Measurements from ENCODE around the gene PGAP6.
"Not testable (repeated sequence)": the region's sequence is repeated elsewhere in the genome, so short reads cannot be mapped to it uniquely, and the experiment has no call there.

Gene PGAP6

DNA sequence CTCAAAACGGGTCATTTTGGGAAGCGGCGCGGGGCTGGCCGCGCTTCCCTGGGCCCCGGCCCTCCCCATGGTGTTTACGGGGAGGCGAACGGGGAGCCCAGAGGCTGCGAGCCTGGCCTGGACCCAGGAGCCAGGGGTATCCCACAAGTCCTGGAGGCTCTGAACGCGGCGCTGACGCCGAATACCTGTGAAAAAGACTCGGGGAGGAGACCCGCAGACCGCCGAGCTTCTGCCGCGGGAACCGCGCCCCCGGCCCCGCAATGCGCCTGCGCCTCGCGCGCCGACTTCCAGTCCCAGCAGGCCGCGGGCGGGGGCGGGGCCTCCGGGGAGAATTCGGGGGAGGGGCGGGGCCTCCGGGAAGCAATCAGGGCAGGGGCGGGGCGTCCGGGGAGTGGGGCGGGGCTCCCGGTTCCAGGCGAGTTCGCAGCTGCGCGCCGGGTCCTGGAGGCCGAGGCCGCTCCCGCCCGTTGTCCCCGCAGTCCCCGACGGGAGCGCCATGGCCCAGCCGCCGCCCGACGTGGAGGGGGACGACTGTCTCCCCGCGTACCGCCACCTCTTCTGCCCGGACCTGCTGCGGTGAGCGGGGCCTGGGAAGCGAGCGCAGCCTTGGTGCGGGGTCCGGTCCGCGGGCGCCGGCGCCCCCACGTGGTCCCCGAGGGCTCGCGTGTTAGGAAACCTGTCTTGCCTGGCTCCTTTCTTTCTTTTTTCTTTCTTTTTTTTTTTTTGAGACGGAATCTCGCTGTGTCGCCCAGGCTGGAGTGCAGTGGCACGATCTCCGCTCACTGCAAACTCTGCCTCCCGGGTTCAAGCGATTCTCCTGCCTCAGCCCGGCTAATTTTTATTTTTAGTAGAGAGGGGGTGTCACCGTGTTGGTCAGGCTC lies 19.9 kb upstream of the PGAP6 start, which contains the start of gene DECR2:
Gene DECR2 (plus strand): TSS at position 418 of the 881 bp plus-strand sequence. CDS start 79 bp downstream, at position 497.
- peak; percentile 99 for DNase-seq (ENCODE audit: low read depth, low spot score)

DNA sequence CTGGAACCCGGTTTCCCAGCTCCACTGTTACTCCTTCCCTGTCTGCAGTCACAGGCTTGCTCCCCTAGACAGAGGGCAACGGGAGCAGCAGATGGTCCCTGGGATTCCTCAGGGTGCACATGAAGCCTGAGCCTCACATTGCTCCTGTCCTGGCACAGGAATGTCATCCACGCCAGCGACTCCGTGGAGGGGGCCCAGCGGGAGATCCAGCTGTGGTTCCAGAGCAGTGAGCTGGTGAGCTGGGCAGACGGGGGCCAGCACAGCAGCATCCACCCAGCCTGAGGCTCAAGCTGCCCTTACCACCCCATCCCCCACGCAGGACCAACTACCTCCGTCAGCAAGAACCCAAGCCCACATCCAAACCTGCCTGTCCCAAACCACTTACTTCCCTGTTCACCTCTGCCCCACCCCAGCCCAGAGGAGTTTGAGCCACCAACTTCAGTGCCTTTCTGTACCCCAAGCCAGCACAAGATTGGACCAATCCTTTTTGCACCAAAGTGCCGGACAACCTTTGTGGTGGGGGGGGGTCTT lies 18.3 kb upstream of the PGAP6 start:
- DNase-seq (ENCODE audit: low read depth, low spot score): no peak

DNA sequence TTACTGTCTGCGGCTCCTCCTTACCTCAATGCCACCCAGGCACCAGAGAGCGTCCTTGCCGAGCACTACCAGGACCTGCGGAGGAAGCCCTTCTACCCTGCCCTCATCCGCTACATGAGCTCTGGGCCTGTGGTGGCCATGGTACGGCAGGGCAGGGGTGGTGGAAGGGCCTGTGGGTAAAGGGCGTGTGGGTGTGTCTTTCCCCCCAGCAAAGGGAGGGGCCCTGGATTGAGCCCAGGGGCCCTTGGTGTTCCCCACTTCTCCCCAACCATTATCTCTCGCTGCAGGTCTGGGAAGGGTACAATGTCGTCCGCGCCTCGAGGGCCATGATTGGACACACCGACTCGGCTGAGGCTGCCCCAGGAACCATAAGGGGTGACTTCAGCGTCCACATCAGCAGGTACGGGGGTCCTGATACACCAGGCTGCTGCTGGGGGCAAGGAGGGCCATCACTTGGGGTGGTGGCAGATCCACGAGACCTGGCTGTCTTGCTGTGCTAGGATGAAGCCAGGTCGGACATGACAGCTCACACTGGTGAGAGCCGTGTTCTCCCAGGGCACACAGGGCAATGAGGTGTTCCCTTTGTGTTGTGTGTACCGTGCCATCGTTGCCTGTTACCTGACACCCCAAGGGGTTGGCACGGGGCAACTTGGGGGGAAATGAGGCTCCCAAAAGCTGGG lies 17.7 kb upstream of the PGAP6 start:
- no peak for DNase-seq (ENCODE audit: low read depth, low spot score)

DNA sequence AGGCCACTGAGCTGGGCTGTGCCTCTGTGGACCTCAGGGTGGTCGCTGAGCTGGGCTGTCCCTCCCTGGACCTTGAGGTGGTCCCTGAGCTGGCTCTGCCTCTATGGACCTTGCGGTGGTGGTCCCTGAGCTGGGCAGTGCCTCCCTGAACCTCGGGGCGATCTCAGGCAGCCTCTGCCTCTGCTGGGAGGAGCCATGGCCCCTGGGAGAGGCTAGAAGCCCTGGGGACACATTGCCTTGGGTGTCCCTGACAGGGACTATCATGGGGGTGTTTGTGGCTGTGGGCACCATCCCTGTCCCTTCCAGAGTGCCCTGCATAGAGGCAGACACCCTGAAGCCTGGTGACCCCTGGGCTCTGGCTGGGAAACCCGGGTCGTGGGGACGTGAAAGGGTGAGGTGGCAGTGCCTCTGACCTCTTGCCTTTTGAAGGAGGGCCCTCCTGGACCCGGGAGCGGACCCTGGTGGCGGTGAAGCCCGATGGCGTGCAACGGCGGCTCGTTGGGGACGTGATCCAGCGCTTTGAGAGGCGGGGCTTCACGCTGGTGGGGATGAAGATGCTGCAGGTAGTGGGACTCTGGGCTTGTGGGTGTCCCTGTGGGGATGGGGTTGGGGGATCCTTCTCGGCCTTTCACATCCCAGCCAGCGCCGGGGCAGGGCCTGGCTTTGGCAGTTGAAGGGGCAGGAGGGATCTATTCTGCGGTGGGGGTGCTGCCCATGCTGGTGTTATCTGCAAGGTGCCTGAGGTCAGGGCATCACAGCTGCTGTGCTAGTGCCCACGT lies 17.0 kb upstream of the PGAP6 start:
- DNase-seq (ENCODE audit: low read depth, low spot score): no peak

DNA sequence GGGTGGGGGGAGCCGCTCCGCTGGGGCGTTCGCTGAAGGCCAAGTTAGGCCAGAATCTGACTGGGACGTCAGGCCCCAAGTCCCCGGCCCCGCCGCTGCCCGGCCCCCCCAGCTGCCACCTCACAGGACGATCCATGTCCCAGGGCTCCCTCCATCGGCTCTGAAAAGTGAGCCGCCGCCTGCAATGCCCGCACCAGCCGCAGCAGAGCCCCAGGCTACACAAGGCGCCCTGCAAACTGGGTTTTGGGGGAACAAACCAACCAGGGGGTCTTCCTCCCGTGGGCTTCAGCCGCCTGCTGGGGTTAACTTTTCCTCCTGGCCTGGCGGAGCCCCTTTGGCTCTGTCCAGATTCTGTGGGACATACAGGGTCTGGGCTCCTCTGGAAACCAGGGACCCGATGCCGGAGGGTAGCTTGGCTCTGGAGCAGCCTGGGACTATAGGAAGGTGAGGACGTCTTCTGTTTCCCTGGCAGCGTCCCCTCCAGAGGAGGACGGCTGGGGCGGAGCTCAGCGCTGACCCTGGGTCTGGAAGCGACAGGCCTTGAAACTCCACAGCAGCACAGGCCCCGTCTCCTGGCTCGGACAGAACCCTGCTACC lies 16.1 kb upstream of the PGAP6 start:
- no peak for DNase-seq (ENCODE audit: low read depth, low spot score)

DNA sequence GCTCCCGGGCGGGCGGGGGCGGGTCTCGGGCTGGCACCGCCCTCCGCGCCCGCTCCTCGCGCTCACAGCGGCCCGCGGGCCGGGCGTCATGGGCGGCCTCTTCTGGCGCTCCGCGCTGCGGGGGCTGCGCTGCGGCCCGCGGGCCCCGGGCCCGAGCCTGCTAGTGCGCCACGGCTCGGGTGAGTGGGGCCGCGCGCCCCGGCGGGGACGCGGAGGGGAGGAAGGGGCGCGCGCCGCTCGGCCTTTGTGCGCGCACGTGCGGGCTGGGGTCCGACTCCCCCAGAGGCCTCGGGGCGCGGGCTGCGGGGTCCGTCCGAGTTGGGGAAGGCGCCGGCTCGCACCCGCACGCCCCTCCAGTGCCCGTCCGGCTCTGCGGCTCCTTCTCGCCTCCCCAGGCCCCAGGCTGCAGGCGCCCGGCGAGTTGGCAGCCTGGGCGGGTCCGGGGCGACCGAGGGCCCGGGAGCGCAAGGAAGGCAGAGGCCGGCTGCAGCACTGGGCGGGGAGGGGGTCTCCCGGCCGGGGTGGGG lies 15.4 kb upstream of the PGAP6 start, which contains the start of gene NME4:
Gene NME4 (plus strand): TSS at position 65 of the 527 bp plus-strand sequence. CDS start 24 bp downstream, at position 89.
- DNase-seq (ENCODE audit: low read depth, low spot score): no peak

DNA sequence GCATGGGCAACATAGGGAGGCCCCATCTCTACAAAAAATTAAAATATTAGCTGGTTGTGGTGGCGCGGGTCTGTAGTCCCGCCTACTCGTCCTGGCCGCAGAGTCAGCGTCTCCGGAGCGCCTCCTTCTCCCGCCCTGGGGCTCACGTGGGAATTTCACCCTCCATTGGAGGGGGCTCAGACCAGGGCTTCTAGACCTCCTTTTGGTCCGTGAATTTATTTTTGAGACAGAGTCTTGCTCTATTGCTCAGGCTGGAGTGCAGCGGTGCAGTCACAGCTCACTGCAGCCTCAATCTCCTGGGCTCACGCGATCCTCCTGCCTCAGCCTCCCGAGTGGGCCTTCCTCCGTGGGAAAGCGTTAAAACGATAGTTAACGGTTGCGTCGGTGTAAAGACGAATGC lies 14.8 kb upstream of the PGAP6 start:
- no peak for DNase-seq (ENCODE audit: low read depth, low spot score)

DNA sequence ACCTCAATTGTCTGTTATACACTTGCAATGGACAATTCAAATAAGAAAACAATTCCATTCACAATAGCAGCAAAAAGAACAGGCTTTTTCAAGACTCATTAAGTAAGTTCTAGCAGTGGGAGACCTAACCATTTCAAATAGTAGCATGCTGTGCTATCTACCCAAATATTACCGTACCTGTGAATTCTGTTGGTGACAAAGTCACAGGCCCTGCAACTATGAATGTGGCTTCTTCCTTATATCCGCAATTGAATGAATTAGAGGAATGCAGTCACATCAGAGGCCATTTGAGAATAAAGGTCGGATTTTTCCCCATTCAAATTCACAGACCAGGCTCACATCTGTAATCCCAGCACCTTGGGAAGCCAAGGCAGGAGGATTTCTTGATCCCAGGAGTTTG lies 14.4 kb upstream of the PGAP6 start:
- no peak for DNase-seq (ENCODE audit: low read depth, low spot score)

DNA sequence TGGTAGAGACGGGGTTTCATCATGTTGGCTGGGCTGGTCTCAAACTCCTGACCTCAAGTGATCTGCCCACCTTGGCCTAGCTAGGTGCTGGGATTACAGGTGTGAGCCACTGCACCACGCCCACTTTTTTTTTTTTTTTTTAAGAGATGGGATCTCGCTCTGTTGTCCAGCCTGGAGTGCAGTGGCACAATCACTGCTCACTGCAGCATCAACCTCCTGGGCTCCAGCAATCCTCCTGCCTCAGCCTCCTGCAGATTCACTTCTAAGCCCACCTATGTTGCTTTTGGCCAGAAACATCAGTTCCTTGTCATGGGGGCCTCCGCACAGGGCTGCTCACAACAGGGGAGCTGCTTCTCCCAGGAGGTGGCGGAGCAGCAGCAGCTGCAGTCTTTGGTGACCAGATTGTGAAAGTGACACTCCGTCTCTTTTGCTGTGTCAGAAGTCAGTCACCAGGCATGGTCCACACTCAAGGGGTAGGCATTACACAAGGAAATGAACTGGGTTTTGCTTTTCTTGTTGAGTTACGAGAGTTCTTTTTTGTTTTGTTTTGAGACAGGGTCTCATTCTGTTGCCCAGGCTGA lies 10.8 kb upstream of the PGAP6 start:
- no peak for DNase-seq (ENCODE audit: low read depth, low spot score)

DNA sequence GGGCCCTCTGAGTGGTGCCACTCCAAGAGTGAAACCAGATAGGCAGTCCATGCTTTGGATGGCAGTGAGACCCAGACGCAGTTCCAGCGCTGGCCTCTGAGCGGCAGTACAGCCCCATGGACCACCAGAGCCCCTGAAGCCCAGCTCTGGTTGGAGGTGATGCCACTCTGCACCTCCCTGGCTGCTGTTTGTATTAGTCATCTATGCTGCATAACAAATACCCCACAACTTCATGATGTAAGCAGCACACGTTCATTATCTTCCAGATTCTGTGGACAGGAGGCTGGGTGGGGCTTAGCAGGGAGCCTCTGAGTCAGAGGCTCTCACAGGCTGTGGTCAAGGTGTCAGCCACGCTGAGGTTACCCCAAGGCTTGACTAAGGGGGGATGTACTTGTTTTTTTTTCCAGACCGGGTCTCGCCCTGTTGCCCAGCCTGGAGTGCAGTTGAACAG lies 10.1 kb upstream of the PGAP6 start:
- peak; percentile 65 for DNase-seq (ENCODE audit: low read depth, low spot score)

DNA sequence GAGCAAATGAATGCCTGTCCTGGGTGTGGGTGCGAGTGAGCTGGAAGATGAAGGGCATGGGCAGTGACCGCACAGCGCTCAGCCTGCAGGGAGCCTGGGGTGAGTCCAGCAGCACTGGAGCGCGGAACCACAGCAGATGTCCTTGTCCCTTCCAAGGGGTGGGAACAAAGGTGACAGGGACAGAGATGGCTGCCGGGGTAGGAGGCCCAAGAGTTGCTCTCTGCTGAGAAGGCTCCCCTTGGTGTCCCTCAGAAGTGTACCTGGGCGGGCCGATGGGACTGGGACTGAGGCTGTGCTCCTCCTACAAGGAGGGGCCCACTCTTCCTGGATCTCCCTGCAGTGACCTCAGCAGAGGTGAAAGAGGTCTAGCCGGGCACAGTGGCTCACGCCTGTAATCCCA lies 7.6 kb upstream of the PGAP6 start:
- no peak for DNase-seq (ENCODE audit: low read depth, low spot score)

DNA sequence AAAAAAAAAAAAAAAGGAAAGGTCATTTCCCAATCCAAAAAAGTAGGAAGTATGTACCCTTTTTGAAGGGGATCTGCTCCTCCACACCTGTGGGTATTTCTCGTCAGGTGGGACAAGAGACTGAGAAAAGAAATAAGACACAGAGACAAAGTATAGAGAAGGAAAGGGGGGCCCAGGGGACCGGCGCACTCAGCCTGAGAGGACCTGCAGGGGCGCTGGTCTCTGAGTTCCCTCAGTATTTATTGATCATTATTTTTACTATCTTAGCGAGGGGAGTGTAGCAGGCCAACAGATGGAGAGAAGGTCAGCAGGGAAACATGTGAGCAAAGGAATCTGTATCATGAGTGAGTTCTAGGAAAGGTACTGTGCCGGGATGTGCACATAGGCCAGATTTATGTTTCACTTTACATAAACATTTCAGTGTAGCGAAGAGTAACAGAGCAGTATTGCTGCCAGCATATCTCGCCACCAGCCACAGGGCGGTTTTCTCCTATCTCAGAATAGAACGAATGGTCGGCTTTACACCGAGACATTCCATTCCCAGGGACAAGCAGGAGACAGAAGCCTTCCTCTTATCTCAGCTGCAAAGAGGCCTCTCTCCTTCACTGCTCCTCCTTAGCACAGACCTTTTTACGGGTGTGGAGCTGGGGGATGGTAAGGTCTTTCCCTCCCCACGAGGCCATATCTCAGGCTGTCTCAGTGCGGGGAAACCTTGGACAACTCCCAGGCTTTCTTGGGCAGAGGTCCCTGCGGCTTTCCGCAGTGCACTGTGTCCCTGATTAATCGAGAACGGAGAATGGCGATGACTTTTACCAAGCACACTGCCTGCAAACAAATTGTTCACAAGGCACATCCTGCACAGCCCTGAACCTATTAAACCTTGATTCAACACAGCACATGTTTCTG lies 6.2 kb upstream of the PGAP6 start:
- DNase-seq (ENCODE audit: low read depth, low spot score): not testable (repeated sequence)

DNA sequence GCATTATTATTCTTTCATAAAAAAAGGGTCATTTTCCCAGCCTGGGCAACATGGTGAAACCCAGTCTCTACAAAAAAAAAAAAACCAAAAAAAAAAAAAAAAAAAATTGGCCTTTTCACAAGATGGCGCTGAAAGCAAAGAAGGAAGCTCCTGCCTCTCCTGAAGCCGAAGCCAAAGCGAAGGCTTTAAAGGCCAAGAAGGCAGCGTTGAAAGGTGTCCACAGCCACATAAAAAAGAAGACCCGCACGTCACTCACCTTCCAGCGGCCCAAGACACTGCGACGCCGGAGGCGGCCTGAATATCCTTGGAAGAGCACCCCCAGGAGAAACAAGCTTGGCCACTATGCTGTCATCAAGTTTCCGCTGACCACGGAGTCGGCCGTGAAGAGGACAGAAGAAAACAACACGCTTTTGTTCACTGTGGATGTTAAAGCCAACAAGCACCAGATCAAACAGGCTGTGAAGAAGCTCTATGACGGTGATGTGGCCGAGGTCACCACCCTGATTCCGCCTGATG lies 4.9 kb upstream of the PGAP6 start:
- DNase-seq (ENCODE audit: low read depth, low spot score): no peak

DNA sequence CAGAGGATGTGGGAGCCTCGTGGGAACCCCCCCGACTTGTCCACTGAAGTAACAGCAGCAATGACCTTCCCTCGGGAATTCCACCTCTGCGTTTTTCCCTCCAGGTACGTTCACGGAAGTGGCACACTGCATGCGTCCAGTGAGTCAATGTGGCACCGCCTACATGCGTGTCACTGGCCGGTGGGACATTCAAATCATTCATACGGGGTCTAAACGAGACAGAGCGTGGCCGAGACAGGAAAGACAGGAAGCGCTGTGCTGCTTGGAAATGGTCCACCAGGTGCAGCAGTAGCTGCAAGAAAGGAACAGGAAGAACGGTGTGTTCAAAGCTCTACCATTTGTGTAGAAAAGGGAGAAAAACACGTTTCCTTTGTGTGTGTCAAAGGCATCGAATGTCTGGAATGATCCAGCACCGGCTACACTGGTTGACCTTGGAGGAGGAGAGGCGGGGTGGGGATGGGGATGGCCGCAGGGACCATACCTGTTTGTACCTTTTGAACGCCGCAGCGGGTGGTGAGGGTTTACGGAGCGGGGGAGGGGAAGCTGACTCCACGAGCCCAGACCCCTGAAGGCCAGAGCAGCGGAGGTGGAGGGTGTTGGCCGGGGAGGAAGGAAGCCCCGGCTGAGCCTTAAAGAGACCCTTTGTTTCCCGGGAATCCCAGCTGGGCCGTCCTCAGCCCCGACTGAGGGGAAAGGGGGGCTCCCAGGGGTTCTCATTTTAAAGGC lies 1.7 kb upstream of the PGAP6 start:
- no peak for DNase-seq (ENCODE audit: low read depth, low spot score)

DNA sequence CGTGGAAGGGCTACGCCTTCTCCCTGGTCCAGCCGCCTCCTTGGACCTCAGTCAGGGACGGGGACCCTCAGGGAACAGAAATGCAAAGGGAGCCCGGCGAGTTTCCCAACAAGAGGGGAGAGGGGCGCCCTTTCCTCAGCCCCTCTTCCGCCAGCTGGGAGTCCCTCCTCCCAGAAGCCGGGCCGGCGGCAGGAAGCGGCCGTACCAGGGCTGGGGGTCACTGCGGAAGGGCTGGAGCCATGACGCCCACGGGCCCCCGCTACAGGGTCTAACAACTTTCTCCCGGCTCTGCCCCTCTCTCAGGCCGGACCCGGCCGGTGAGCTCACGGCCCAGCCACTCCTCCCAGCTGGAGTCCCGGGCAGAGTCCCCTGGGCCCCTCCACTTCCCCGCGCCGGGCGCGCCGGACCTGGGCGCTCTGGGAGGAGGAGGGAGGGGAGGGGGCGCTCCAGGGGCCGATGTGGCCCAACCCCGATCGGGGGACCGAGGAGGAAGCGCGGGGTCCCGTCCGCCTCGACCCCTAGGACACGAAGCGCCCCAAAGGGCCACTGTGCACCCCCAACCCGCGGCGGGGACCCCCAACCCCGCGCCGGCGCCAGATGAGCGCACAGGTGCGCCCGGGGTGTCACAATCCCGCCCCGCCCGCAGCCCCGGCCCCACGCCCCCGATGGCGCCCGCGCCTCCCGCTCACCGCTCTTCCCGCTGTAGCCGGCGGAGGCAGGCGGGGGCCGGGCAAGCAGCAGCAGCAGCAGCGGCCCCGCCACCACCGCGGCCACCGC lies 578 bp downstream of the PGAP6 start:
- DNase-seq (ENCODE audit: low read depth, low spot score): no peak

DNA sequence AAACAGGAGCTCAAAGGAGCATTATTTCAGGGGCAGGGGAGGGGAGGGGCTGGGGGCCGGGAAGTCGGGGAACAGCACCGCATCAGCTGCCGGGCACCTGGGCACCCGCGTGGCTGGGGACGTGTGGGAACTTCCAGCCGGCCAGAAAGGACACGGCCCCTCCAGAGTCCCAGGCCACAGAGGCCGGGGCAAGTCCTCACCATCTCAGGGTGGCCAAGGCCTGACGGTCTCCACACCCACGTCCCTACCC lies 1.1 kb downstream of the PGAP6 start:
- no peak for DNase-seq (ENCODE audit: low read depth, low spot score)

DNA sequence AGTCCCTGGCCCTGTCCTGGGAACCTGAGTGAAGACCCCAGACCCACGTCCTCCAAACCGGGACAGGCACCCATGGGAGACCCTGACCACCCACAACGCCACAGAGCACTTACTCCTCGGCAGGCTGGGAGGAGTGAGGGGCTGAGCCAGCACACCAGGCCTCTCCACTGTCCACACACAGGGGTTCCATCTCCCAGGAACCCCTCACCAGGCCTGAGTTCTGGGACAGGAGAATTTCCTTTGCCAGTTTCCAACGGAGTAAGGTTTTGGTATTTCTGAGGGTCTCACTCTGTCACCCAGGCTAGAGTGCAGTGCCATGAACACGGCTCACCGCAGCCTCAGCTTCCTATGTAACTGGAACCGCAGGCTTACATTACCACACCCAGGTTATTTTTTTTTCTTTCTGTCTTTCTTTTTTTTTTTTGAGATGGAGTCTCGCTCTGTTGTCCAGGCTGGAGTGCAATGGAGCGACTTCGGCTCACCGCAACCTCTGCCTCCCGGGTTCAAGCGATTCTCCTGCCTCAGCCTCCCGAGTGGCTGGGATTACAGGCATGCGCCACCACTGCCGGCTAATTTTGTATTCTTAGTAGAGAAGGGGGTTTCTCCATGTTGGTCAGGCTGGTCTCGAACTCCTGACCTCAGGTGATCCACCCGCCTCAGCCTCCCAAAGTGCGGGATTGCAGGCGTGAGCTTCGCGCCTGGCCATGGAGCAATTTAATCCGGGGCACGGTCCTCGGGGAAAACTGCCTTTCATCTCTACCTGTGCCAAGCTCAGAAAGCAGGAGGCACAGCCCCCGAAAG lies 1.6 kb downstream of the PGAP6 start:
- no peak for DNase-seq (ENCODE audit: low read depth, low spot score)
